Stomach (tissue), 4 donors: ENCODE data around the gene TGM3.

Source experiments
- POLR2A ChIP-seq, 4 donors: fragments of 450-650 bp; IDR thresholded peaks; one replicate each; pipeline ENCODE4 v1.6.1; 2016; ENCODE audit warnings: antibody characterized with exemption in 4 of 4, control low read depth in 2 of 4, mild to moderate bottlenecking in 1 of 4, moderate library complexity in 1 of 4
- TF ChIP-seq, protein P1 (sequence below), 7 experiments: fragments of 450-650 bp in 4 of 7; fragments of 200-600 bp in 3 of 7; sonication (generic) in 3 of 7; IDR thresholded peaks; one replicate each; pipeline ENCODE4 v1.5.1; 2016 to 2019; ENCODE audit warnings: antibody characterized with exemption in 7 of 7, control low read depth in 2 of 7, mild to moderate bottlenecking in 1 of 7

DNA sequence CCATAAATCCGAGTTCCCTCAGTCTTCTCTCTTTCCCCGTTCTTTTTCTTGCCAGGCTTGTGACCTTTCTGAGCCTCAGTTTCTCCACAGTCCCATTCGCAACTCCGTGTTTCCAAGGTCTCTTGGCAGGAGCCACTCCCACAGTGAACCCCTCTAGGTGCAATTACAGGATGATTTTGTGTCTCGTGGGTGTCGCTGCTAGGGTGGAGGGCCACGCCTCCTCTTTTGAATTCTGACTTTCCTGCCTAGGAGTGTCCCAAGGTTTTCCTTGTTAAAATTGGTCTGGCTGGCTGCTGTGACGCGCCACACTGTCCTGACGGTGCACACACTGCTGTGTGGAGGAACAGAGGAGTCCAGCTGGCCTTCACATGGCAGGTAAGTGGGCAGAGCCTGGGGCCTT, 84.8 kb downstream of the TGM3 start, which contains the start of gene TGM6:
- TF ChIP-seq, protein P1, sequence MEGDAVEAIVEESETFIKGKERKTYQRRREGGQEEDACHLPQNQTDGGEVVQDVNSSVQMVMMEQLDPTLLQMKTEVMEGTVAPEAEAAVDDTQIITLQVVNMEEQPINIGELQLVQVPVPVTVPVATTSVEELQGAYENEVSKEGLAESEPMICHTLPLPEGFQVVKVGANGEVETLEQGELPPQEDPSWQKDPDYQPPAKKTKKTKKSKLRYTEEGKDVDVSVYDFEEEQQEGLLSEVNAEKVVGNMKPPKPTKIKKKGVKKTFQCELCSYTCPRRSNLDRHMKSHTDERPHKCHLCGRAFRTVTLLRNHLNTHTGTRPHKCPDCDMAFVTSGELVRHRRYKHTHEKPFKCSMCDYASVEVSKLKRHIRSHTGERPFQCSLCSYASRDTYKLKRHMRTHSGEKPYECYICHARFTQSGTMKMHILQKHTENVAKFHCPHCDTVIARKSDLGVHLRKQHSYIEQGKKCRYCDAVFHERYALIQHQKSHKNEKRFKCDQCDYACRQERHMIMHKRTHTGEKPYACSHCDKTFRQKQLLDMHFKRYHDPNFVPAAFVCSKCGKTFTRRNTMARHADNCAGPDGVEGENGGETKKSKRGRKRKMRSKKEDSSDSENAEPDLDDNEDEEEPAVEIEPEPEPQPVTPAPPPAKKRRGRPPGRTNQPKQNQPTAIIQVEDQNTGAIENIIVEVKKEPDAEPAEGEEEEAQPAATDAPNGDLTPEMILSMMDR (IDR thresholded peaks at IDR 0.05) = no peak
- TF ChIP-seq POLR2A (IDR thresholded peaks at IDR 0.05) = no peak
